Nephron progenitor cell (in vitro differentiated cells): ENCODE data around the gene ABCC12.
A peak's percentile ranks its signal among the peaks of the same experiment; 100 is the strongest.

Experiments
- DNase-seq: peaks from one replicate; pipeline ENCODE4 v3.0.0; 2021
- H3K27ac Mint-ChIP-seq: 2 replicates; pipeline ENCODE4 v1.8.0; 2021; ENCODE audit warnings: mild to moderate bottlenecking, moderate library complexity, mixed read lengths
- H3K27me3 Mint-ChIP-seq: 2 replicates; pipeline ENCODE4 v1.8.0; 2021; ENCODE audit warnings: mild to moderate bottlenecking, low read depth, mixed read lengths; ENCODE audit not compliant: poor library complexity
- H3K36me3 Mint-ChIP-seq: 2 replicates; pipeline ENCODE4 v1.8.0; 2021; ENCODE audit warnings: low read depth, mixed read lengths
- H3K4me1 Mint-ChIP-seq: 2 replicates; pipeline ENCODE4 v1.8.0; 2021; ENCODE audit warnings: mixed read lengths
- H3K4me3 Mint-ChIP-seq: 2 replicates; pipeline ENCODE4 v1.8.0; 2021; ENCODE audit warnings: mild to moderate bottlenecking, moderate library complexity, mixed read lengths
- H3K9me3 Mint-ChIP-seq: 2 replicates; pipeline ENCODE4 v1.8.0; 2021; ENCODE audit warnings: mild to moderate bottlenecking, moderate library complexity, mixed read lengths
- CTCF ChIP-seq: fragments of 200-600 bp; sonication (generic); IDR thresholded peaks from 2 replicates; pipeline ENCODE4 v1.5.0; 2021; ENCODE audit warnings: antibody characterized with exemption

The ABCC12 gene

GRCh38 chr16:48161906-48162305 is 6.1 kb upstream of the ABCC12 start:
- Mint-ChIP-seq H3K9me3 (no peaks in the 10 kb centered on the region), H3K4me1 (peaks cover 31% of the 10 kb centered on the region), H3K27ac (no peak overlapping the region), H3K4me3 (no peak overlapping the region), H3K36me3 (no peaks in the 10 kb centered on the region), H3K27me3 (peaks cover 26% of the 10 kb centered on the region)
- no peak for TF ChIP-seq CTCF
- no peak for DNase-seq

- no peaks in the 10 kb centered on the region for H3K9me3 Mint-ChIP-seq
- no peak overlapping the region for H3K4me3 Mint-ChIP-seq
- H3K27me3 Mint-ChIP-seq: peaks cover 31% of the 10 kb centered on the region
- no peak for TF ChIP-seq CTCF
- no peak overlapping the region for H3K27ac Mint-ChIP-seq
- DNase-seq: no peak
- peaks cover 25% of the 10 kb centered on the region for H3K4me1 Mint-ChIP-seq
- H3K36me3 Mint-ChIP-seq: no peaks in the 10 kb centered on the region
Measured at GRCh38 chr16:48160575-48160974, 4.8 kb upstream of the ABCC12 start.

DNA sequence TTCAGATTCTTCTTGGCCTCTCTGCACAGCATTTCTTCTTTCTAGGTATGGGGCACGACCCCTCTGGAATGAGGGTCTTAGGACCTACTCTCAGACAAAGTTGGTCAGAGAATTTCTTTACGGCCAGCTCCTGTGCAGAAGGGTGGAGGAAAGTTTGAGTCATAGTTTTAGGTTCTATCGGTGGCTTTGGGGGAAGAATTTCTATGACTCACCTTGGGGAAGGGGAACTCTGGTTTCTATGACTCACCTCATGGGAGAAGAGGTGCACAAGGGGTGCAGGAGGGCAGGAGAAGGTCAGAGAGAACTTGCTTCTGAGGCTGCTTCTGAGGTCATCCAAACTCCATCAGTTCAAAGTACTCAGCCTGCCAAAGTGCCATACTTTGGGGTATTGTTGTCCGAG is 2.5 kb upstream of the ABCC12 start:
- no peak overlapping the region for H3K27ac Mint-ChIP-seq
- H3K27me3 Mint-ChIP-seq: peaks cover 33% of the 10 kb centered on the region
- H3K9me3 Mint-ChIP-seq: no peaks in the 10 kb centered on the region
- no peak for TF ChIP-seq CTCF
- peaks cover 15% of the 10 kb centered on the region for H3K4me1 Mint-ChIP-seq
- H3K36me3 Mint-ChIP-seq: no peaks in the 10 kb centered on the region
- no peak for DNase-seq
- H3K4me3 Mint-ChIP-seq: no peak overlapping the region

- TF ChIP-seq CTCF: no peak
- H3K36me3 Mint-ChIP-seq: no peaks in the 10 kb centered on the region
- H3K27ac Mint-ChIP-seq: no peak overlapping the region
- DNase-seq: no peak
- peaks cover 15% of the 10 kb centered on the region for H3K4me1 Mint-ChIP-seq
- no peaks in the 10 kb centered on the region for H3K9me3 Mint-ChIP-seq
- peaks cover 33% of the 10 kb centered on the region for H3K27me3 Mint-ChIP-seq
- no peak overlapping the region for H3K4me3 Mint-ChIP-seq
Measured at GRCh38 chr16:48157794-48158193, 2.0 kb upstream of the ABCC12 start.

GRCh38 chr16:48157302-48157701 is 1.5 kb upstream of the ABCC12 start:
- H3K27ac Mint-ChIP-seq: no peak overlapping the region
- peaks cover 33% of the 10 kb centered on the region for H3K27me3 Mint-ChIP-seq
- no peak for DNase-seq
- H3K4me3 Mint-ChIP-seq: no peak overlapping the region
- no peaks in the 10 kb centered on the region for H3K9me3 Mint-ChIP-seq
- H3K36me3 Mint-ChIP-seq: no peaks in the 10 kb centered on the region
- no peak for TF ChIP-seq CTCF
- H3K4me1 Mint-ChIP-seq: peaks cover 13% of the 10 kb centered on the region

DNA sequence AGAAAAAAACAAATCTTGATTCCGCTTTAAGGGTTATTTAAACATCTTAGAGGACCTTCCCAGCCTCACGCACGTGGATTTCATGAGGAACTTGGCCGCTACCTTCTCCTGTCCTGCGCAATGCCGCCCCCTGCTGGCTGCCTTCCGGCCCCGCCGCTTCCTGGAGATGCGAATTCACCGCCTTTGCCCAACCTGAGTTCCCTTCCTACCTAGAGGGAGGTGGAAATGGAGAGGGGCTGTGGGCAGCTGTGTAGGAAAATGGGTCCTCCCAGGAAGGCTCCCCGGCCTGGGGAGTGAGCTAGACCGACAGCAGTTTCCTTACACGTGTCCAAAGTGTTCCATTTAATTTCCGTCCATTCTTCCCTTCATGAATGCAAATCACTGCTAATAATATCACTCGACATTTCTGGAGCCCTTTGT is 1.0 kb upstream of the ABCC12 start:
- TF ChIP-seq CTCF: peak; percentile 95
- Mint-ChIP-seq H3K27me3 (peaks cover 33% of the 10 kb centered on the region), H3K4me3 (no peak overlapping the region), H3K4me1 (peaks cover 8% of the 10 kb centered on the region), H3K36me3 (no peaks in the 10 kb centered on the region), H3K27ac (no peak overlapping the region), H3K9me3 (no peaks in the 10 kb centered on the region)
- peak; percentile 95 for DNase-seq
